Stimulated activated CD4-positive, alpha-beta T cell treated with anti-CD3 and anti-CD28 coated beads, Interleukin-12 subunit alpha, Interleukin-12 subunit beta, amount 100 ng/mL, for 48 hours (primary cell): ENCODE data around the gene EEPD1.
"Not testable (repeated sequence)": the region's sequence is repeated elsewhere in the genome, so short reads cannot be mapped to it uniquely, and the experiment has no call there.

Experiments used
- DNase-seq, 3 donors: peaks; one replicate each; pipeline ENCODE4 v3.0.0-alpha.2; 2020; ENCODE audit warnings: low read depth in 2 of 3, low spot score in 1 of 3

Gene EEPD1

DNA sequence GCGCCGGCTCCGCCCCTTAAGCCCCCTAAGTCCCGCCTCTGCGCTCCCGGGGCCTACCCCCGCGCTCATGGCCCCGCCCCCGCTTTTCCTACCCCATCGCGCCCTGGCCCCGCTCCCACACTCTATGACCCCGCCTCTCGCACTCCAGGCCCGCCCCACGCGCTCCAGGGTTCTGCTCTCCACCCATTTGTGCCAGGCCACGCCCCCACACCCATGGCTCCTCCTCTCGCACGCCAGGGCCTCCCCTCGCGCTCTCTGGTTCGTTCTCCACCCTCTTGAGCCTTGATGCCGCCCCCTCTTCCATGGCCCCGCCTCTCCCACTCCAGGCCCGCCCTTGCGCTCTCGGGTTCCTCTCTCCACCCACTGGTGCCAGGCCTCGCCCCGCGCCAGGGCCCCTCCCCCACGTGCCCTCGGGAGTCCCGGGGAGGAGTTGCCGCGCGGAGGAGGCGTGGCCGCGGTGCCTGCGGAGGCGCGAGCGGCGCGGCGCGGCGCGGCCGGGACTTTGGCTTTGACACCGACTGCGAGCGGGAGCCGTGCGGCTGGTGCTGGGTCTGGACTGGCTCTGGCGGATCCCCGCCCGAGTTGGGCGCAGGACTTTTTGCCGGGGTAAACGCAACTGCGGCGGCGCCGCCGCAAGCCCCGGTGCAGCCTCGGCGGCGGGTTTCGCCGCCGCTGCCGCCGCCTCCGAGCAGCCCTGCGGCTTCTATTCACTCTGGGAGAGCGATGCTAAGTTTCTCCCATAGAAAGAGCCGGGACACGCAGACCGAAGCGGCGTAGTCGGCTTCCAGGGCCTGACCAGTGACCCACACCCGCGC, at the start of gene EEPD1:
Gene EEPD1 (plus strand): TSS at position 499 of the 815 bp plus-strand sequence. CDS start 1,071 bp downstream, outside the sequence.
- peak; percentile 99 to 100 (median 100) for DNase-seq

- no peak for DNase-seq
Measured at GRCh38 chr7:36103837-36104561, 49.1 kb upstream of the EEPD1 start.

GRCh38 chr7:36106972-36107908, 45.8 kb upstream of the EEPD1 start:
- DNase-seq, result not testable (repeated sequence)

DNA sequence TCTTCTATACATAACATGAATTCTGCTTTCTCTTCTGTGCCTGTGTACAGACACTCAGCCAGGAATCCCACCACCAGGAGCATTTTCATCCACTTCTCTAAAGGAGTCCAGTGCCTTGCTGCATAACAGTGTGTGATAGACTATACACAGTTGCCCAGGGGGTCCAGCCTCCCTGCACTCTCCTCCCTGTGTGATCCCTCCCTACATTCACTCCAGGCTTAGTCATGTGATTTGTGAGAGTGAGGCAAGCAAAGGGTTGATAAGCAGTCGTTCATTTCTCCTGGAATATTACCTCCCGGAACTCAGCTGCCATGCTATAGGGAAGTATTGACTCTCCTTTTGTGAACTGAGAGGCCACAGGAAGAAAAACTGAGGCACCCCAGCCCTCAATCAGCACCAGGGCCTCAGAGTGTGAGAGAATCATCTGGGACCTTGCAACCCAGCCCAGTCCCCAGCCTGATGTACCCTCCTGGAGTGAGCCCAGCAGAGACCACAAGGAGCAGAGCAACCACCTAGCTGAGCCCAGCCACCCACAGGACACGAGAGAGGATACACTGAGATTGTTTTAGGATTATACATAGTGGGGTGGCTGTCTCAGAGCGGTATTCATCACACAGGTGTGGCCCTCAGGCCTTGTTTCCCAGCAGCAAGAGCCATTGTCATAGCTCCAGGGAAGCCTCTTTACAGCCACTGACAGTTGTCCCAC, 45.0 kb upstream of the EEPD1 start:
- no peak for DNase-seq

DNA sequence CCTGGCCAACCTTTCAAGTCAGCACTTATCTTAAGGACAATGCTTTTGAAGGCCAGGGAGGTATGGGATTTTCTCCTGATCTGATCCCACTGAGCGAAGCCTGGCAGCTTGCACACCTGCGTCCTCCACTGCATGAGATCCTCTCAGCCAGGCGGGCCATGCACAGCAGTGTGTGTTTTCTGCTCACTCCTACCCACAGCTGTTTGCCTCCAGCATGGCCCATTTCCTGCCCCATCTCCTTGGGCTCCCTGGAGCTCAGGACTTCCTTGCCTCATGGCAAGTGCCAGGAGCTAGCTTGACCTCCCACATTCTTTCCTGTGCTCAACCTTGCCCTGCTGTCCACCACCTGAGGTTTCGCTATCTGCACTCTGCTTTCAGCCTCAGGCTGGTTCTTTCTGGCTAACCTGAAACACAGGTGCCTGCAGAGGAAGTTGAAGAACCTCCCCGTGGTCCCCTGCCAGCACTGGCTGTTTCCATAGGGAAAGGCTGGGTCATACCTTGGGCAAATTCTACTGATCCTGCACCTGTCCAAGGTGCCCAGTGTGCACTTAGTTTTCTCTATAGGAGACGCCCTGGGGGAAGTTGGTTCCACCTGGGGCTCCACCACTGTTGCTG, 43.9 kb upstream of the EEPD1 start:
- DNase-seq, result no peak

DNA sequence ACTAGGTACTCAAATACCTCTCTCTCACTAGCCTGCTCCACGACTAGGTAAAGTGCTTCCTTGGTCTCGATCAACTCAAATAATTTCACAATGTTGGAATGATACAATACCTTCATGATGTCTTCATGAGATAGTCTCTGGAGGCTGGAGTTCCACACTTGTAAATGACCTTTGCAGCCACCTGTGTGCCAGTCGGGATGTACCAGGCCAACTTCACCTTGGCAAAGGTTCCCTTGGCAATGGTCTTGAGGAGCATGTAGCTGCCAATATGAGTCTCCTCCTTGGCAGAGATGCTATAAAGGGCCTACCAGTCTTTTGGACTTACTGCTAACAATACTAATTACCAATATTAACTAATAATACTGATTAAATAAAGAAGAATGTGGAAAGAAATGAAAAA, 42.5 kb upstream of the EEPD1 start:
- no peak for DNase-seq

DNA sequence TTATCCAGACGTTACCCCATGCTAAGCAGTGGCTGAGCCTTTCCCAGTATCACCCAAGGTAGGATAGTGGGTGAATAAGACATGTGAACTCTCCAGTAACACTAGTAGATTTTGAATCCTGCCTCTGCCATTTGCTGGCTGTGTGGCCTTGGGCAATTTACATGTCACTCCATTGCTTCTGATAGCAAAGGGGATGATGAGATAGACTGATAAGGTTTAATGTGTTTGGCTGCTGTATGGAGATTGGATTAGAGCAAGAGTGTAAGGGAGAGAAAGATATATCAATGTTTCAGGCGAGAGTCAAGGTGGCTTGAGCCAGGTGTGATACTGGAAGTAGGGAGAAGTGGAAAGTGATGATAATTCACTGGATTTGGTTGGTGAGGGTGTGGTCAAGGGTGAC, 40.1 kb upstream of the EEPD1 start:
- no peak for DNase-seq

DNA sequence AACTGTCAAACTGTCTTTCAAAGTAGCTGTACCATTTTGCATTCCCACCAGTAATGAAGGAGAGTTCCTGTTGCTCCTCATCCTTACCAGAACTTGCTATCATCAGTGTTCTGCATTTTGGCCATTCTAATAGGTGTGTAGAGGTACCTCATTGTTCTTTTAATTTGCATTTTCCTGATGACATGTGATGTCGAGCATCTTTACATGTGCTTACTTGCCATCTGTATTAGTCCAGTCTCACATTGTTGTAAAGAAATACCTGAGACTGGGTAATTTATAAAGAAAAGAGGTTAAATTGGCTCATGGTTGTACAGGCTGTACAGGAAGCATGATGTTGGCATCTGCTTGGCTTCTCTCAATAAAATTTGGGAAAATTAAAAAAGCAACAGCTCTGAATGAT, 38.7 kb upstream of the EEPD1 start:
- no peak for DNase-seq

GRCh38 chr7:36115448-36116321, 37.4 kb upstream of the EEPD1 start:
- peak; percentile 81 to 85 (median 83) for DNase-seq

DNA sequence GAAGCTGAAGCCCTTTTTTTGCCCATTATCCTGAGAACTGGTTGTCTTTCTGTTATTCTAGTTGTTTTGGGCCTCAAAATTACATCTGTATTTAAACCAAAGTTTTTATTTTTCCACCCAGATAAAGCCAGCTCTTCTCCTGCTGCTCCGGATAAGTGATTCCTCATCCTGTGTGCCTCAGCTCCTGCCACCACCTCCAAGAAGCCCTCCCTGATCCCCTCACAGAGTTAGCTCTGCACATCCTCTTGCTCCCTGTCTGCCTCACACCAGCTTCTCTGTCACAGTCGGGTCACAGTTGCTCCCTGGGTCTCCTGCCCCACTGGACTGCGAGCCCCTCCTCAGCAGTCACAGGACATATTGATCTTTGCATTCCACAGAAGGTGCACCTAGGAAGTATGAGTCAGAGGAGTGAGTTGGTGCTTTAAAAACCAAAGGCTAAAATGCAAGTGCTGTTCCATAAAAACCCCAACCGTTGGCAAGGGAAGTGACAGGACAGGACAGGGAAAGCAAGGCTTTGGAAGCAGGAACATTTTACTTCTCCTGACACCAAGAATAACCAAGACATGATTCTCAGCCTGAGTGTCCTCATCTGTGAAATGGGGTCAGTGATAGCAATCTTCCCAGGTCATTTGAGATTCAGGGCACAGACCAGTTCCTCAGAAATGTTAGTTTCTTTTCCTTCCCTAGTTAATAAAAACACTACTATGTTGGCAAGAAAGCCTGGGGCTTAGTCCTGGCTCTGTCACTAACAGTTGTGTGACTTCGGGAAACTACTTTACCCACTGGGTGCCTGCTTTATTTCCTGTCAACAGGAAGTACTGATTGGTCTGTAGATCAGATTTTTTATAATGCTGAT, 36.5 kb upstream of the EEPD1 start:
- DNase-seq, result no peak

DNA sequence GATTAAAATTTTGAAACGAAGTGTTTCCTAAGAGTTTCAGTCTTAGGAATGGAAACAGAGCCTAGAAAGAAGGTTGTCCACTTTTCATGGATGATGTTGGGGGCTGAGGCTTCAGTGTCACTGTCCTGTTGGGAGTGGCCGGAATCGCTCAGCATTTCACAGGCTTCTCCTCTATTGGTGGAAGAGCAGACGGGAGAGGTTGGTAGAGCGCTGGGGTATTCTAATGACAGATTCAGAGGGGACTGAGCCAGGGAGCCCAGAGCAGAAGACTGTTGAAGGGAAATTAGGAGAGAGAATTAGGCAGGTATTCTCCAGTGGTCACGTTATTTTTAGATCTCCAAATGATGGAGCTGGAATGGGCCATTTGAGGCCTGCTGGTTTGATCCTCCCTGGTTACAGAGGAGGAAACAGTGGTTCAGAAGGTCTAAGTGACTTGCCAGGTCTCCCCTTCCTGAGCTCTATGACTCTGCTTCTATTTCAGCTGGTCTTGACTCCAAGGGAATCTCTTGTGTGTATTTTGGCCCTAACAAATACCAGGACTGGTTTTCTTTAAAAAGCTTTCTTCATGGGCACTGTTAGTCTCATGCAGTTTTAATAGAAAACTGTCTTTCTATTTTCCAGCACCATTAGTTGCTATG, 35.7 kb upstream of the EEPD1 start:
- DNase-seq, result no peak

DNA sequence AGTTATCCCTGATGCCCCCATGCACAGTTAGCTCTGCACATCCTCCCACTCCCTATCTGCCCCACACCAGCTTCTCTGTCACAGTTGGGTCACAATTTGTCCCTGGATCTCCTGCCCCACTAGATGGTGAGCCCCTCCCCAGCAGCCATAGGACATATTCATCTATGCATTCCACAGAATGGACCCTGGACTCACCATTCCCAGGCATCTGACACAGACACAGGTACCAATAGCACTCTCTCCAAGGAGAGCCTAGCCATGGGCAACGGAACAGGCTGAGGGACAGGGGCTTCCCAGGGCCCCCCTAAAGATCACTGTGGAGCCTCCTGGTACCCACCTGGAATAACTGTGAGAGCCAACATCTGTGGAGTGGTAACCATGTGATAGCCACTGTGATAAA, 34.7 kb upstream of the EEPD1 start:
- no peak for DNase-seq

DNA sequence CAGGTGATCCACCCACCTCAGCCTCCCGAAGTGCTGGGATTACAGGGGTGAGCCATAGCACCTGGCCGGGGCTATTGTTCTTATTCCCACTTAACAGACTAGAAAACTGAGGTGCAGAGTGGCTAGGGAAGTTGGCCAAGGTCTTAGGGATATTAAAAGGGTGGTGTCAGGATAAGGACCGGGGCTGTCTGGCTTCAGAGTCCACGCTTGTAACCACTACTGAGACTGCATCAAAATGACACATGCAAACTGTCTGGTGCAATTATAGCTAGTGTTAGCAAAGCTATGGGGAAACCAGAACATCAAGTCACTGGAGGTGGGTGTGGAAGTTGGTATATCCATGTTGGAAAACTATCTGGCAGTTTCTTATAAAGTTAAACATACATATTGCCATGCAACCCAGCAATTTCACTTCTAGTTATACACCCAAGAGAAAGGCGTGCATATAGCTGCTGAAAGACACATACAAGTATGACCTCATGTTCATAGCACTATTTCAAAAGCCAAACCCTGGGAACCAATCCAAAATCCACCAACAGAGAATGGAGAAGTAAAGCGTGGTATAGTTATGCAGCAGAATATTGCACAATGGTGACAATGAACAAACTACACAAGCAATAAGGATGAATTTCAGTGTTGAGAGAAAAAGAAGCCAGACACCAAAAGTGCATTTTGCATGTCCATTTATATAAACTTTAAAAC, 33.9 kb upstream of the EEPD1 start:
- DNase-seq, result no peak

DNA sequence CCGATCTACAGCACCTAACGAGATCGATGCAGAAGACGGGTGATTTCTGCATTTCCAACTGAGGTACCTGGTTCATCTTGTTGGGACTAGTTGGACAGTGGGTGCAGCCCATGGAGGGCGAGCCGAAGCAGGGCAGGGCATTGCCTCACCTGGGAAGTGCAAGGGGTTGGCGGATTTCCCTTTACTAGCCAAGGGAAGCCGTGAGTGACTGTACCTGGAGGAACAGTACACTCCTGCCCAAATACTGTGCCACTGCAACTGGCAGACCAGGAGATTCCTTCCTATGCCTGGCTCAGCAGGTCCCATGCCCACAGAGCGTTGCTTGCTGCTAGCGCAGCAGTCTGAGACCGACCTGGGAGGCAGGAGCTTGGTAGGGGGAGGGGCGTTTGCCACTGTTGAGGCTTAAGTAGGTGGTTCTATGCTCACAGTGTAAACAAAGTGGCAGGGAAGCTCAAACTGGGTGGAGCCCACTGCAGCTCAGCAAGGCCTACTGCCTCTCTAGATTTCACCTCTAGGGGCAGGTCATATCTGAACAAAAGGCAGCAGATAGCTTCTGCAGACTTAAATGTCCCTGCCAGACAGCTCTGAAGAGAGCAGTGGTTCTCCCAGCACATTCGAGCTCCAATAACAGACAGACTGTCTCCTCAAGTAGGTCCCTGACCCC, 32.9 kb upstream of the EEPD1 start:
- DNase-seq, result not testable (repeated sequence)

DNA sequence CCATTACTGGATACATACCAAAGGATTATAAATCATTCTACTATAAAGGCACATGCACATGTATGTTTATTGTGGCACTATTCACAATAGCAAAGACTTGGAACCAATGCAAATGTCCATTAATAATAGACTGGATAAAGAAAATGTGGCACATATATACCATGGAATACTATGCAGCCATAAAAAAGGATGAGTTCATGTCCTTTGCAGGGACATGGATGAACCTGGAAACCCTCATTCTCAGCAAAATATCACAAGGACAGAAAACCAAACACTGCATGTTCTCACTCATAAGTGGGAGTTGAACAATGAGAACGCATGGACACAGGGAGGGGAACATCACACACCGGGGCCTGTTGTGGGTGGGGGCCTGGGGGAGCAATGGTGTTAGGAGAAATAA, 27.4 kb upstream of the EEPD1 start:
- DNase-seq, result not testable (repeated sequence)

GRCh38 chr7:36127075-36127740, 25.8 kb upstream of the EEPD1 start:
- DNase-seq, result no peak
